GM19463 (cell line): ENCODE measurements around the gene ATP10B.
"Not testable (repeated sequence)": the region's sequence is repeated elsewhere in the genome, so short reads cannot be mapped to it uniquely, and the experiment has no call there.

Experiments used
- ATAC-seq: cut with Tn5 transposase; IDR thresholded peaks from one replicate; pipeline ENCODE4 v1.9.1; 2021; ENCODE audit warnings: mild to moderate bottlenecking, moderate library complexity; ENCODE audit not compliant: unreplicated experiment

ATP10B gene

GRCh38 chr5:160760008-160760407 is 92.0 kb downstream of the ATP10B start:
- ATAC-seq, result no peak

- no peak for ATAC-seq
Measured at GRCh38 chr5:160757194-160757593, 94.8 kb downstream of the ATP10B start.

DNA sequence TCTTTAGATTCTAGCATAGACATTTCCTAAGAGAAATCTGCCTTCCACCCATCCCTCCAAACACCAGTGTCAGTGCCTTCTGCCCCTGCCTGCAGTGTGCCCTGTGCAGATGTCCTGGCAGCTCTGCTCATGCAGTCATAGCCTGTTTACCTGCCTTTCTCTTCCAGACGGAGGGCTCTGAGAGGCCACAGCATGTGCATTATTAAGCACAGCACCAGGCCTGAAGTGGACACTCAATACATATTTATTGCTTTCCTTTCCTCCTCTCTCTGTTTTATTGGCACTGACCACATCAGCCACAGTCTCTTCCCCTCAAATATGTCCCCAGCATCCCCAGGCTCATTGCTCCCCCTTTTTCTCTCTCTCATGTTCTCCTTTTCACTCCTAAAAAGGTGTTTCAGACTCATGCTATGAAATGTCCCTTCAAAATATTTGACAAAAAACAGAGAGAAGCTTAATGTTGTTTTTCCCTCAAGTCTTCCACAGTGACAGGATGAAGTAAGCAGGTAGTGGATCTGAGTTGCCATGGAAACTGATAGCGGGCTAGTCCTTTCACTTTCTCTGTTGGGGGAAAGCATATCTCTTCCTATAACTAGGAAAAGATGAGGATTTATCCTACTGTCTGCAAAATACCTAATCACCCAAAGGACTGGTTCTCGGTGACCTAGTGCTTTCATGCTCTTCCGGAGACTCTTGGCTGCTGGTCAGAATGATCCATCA is 100.9 kb downstream of the ATP10B start:
- no peak for ATAC-seq

GRCh38 chr5:160749682-160750081 is 102.3 kb downstream of the ATP10B start:
- no peak for ATAC-seq

DNA sequence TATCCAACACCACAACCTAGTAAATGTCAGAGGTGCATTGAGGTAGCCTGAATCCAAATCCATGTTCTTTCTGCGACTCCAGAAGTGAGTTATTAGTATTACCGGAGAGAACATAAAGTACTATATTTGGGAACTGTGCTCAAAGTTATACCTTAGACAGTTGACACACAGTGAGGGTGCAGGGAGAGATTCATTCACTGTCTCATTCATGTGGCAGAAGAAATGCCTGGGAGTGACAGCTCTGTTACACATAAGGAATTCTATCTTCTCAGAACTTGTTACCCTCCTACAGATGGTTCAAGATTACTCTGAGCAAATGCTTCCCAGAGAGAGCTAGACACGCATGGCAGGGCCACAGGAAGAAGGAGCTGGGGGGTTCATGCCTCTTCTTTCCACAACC is 103.0 kb downstream of the ATP10B start:
- ATAC-seq, result no peak

DNA sequence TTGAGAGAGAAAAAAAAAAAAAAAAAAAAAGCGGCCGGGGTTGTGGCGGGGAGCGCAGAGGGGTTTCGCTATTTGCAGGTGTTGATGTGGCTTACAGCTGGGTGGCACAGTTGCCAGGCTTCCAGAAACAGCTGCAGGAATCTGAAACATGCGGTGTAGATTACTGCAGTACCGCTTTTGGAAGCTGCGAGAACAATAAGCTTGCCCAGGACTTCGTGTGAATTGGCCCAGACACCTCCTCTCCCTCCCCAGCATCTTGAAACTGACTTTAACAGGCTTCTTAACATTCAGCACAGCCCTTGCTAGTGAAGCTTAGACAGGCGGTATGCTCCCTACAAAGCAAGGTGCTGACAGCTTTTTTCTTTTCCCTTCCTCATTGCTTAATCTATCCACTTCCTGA is 104.0 kb downstream of the ATP10B start:
- no peak for ATAC-seq

GRCh38 chr5:160747559-160747958 is 104.5 kb downstream of the ATP10B start:
- no peak for ATAC-seq

GRCh38 chr5:160744268-160745101 is 107.5 kb downstream of the ATP10B start:
- ATAC-seq, result no peak

- ATAC-seq, result peak; percentile 65
Measured at GRCh38 chr5:160743027-160743426, 109.0 kb downstream of the ATP10B start.

DNA sequence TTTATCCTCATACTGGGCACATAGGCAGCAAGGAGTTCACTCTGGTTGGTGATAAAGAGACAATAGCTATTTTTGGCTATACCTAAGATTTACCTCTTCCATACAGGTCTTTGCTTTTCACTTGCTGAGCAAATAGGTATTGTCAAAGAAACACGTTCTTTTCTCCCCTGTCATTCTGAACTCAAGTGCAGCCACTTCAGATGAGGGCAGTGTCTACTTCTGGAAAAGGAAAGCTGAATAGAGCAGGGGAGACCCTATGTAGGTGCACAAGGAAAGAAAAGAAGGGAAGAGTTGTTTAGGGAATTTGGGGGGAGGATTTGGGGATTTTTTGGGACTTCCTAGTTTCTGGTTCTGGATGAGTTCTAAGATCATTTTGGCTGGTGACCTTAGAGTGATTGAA is 109.6 kb downstream of the ATP10B start:
- ATAC-seq, result no peak

GRCh38 chr5:160727296-160727997 is 124.6 kb downstream of the ATP10B start:
- no peak for ATAC-seq

DNA sequence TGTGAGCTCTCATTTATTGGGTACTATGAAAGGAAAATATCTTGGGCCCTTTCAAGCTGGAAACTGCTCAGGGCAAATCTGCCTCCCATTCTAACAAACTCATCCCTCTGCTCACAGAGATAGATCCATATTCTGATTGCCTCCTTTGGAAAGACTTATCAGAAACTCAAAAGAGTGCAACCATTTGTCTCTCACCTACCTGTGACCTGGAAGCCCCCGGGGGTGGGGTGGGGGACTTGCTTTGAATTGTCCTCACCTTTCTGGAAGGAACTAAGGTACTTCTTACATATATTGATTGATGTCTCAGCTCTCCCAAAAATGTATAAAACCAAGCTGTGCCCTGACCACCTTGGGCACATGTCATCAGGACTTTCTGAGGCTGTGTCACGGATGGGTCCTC is 125.3 kb downstream of the ATP10B start:
- no peak for ATAC-seq

GRCh38 chr5:160720822-160721221 is 131.2 kb downstream of the ATP10B start:
- ATAC-seq, result no peak

DNA sequence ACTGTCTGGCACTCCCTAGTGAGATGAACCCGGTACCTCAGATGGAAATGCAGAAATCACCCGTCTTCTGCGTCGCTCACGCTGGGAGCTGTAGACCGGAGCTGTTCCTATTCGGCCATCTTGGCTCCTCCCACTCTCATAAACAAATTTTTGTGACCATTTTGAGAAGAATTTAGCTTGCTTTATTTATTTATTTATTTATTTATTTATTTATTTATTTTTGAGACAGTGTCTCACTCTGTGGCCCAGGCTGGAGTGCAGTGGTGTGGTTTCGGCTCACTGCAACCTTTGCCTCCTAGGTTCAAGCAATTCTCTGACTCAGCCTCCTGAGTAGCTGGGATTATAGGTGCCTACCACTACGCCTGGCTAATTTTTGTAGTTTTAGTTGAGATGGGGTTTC is 136.5 kb downstream of the ATP10B start:
- ATAC-seq, result not testable (repeated sequence)

GRCh38 chr5:160703547-160704189 is 148.3 kb downstream of the ATP10B start:
- no peak for ATAC-seq

- ATAC-seq, result peak; percentile 86
Measured at GRCh38 chr5:160702934-160703333, 149.1 kb downstream of the ATP10B start.

DNA sequence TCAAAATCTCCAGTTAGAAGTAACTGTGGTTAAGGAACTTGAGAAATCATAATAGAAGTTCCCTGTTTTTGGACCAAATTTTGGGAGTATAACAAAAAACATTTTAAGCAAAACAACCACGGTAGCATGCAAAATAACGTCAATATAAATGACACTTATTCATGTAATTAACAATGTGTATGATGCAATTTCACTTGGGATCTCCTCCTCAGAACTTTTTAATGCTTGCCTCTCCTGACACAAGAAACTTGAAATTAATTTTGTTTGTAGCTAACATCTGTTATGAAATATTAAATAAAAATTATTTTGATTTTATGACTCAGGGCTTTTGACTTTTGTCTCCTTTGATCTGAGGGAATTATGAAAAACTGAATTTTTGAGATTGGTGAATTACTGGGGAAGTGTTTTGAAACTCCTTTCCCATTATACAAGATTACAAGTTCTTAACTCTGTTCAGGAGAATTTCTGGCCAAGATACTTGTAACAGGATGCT is 149.7 kb downstream of the ATP10B start:
- no peak for ATAC-seq

GRCh38 chr5:160701403-160701802 is 150.6 kb downstream of the ATP10B start:
- ATAC-seq, result no peak

- no peak for ATAC-seq
Measured at GRCh38 chr5:160699301-160699700, 152.7 kb downstream of the ATP10B start.

DNA sequence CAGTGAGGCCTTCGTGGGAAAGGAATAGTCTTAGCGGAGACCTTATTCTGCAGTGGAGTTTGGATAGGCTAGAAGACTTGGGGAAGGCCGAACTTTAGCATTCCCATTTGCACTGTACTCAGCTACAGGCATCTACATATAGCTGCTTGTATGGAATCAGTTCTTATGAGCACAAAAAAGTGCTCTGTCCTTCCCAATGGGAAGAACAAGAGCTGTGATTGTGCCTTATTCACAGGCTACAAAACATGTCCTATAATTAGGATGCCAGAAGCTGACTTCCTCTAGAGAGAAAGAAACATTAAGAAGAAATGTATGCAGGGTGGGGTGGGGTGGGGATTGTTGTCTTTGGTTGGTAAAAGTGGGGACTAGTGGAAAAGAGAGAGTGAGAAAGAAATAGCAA is 154.7 kb downstream of the ATP10B start:
- no peak for ATAC-seq

DNA sequence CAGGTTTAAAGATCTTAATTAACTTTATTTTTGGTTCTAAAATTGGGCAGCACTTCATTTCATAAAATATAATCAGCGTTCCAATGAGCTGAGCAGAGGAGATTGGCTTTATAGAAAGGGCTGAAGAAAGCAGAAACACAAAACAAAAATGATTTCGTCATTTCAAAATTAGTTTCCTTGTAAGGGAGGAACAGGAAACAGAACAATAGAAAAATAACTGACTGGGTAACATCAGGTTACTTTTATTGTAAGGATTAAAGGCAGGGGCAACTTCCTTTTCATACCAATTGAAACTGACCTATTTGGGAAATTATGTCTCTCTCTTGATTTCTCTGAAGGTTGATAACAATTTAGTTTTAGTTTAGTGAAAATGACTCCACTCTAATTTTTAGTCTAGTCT is 157.1 kb downstream of the ATP10B start:
- ATAC-seq, result no peak
